ENCODE measurements around the gene TMEM221. TPM values are rescaled to one million over a fixed set of nuclear protein-coding genes. Genes with fewer than 3 reads are reported as not detected.

The TMEM221 gene
- total and polyA plus RNA-seq, 10 of the 15 experiments (the other 5 are each of a cell fraction or from before 2014, with no cell fraction given), result 0.04 to 0.24 TPM; not detected in 8

DNA sequence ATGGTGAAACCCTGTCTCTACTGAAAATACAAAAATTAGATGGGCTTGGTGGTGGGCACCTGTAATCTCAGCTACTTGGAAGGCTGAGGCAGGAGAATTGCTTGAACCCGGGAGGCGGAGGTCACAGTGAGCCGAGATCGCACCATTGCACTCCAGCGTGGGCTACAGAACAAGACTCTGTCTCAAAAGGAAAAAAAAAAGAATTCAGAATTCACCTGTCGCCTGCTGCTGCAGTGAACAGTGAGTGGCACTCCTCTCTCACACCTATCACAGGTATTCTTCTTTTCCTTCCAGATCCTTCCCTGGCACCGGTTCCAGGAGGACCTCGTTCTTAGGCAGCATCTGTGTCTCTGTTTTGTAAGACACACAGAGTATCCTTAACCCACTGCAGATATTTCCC lies 34.4 kb downstream of the TMEM221 start (continued):
- TF ChIP-seq, protein P1, sequence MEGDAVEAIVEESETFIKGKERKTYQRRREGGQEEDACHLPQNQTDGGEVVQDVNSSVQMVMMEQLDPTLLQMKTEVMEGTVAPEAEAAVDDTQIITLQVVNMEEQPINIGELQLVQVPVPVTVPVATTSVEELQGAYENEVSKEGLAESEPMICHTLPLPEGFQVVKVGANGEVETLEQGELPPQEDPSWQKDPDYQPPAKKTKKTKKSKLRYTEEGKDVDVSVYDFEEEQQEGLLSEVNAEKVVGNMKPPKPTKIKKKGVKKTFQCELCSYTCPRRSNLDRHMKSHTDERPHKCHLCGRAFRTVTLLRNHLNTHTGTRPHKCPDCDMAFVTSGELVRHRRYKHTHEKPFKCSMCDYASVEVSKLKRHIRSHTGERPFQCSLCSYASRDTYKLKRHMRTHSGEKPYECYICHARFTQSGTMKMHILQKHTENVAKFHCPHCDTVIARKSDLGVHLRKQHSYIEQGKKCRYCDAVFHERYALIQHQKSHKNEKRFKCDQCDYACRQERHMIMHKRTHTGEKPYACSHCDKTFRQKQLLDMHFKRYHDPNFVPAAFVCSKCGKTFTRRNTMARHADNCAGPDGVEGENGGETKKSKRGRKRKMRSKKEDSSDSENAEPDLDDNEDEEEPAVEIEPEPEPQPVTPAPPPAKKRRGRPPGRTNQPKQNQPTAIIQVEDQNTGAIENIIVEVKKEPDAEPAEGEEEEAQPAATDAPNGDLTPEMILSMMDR (IDR thresholded peaks at IDR 0.05 in 2 of 3, conservative IDR thresholded peaks at IDR 0.05 in 1 of 3; ENCODE audit: control insufficient read depth in 2 of 3, extremely low read depth in 1 of 3, insufficient read depth in 1 of 3, low read depth in 3 of 3, low read length in 3 of 3), result no peak
- TF ChIP-seq ZNF274 (IDR thresholded peaks at IDR 0.05; ENCODE audit: insufficient read depth, insufficient read length) (no peak), DPF2 (IDR thresholded peaks at IDR 0.05) (no peak), RCOR1 (conservative IDR thresholded peaks at IDR 0.05; ENCODE audit: low read depth, low read length) (no peak), CHD4 (IDR thresholded peaks at IDR 0.05) (no peak), TBL1XR1 (IDR thresholded peaks at IDR 0.05; ENCODE audit: low read depth, low read length) (no peak), ETV6 (conservative IDR thresholded peaks at IDR 0.05 in 1 of 2, IDR thresholded peaks at IDR 0.05 in 1 of 2; ENCODE audit: borderline replicate concordance in 1 of 2, low read depth in 1 of 2) (no peak)
- TF ChIP-seq, protein P2, sequence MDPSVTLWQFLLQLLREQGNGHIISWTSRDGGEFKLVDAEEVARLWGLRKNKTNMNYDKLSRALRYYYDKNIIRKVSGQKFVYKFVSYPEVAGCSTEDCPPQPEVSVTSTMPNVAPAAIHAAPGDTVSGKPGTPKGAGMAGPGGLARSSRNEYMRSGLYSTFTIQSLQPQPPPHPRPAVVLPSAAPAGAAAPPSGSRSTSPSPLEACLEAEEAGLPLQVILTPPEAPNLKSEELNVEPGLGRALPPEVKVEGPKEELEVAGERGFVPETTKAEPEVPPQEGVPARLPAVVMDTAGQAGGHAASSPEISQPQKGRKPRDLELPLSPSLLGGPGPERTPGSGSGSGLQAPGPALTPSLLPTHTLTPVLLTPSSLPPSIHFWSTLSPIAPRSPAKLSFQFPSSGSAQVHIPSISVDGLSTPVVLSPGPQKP (IDR thresholded peaks at IDR 0.05; ENCODE audit: low read depth, low read length), result no peak
- TF ChIP-seq, protein P3, sequence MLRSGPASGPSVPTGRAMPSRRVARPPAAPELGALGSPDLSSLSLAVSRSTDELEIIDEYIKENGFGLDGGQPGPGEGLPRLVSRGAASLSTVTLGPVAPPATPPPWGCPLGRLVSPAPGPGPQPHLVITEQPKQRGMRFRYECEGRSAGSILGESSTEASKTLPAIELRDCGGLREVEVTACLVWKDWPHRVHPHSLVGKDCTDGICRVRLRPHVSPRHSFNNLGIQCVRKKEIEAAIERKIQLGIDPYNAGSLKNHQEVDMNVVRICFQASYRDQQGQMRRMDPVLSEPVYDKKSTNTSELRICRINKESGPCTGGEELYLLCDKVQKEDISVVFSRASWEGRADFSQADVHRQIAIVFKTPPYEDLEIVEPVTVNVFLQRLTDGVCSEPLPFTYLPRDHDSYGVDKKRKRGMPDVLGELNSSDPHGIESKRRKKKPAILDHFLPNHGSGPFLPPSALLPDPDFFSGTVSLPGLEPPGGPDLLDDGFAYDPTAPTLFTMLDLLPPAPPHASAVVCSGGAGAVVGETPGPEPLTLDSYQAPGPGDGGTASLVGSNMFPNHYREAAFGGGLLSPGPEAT (IDR thresholded peaks at IDR 0.05; ENCODE audit: low read depth), result no peak
- TF ChIP-seq, protein P4, sequence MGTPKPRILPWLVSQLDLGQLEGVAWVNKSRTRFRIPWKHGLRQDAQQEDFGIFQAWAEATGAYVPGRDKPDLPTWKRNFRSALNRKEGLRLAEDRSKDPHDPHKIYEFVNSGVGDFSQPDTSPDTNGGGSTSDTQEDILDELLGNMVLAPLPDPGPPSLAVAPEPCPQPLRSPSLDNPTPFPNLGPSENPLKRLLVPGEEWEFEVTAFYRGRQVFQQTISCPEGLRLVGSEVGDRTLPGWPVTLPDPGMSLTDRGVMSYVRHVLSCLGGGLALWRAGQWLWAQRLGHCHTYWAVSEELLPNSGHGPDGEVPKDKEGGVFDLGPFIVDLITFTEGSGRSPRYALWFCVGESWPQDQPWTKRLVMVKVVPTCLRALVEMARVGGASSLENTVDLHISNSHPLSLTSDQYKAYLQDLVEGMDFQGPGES (IDR thresholded peaks at IDR 0.05), result no peak
